ENCODE measurements around the gene FIGNL2. TPM values are rescaled to one million over a fixed set of nuclear protein-coding genes. Genes with fewer than 3 reads are reported as not detected.

The FIGNL2 gene
- total and polyA plus RNA-seq, 2 experiments from 2014 or later, result 1.1 to 5.2 TPM

GRCh38 chr12:51818086-51818485 is 30.4 kb downstream of the FIGNL2 start:
- Histone ChIP-seq H4K20me1 (replicated peaks; ENCODE audit: insufficient read depth) (peaks cover under 1% of the 10 kb centered on the region; the same call in 1 of the 2 replicates), H3K4me2 (no peak overlapping the region), H3K9me2 (ENCODE audit: insufficient read depth) (no peaks in the 10 kb centered on the region), H3K4me1 (ENCODE audit: insufficient read depth) (peaks cover 28% of the 10 kb centered on the region), H3K36me3 (ENCODE audit: insufficient read depth) (no peaks in the 10 kb centered on the region), H3F3A (replicated peaks; ENCODE audit: low read depth) (peaks cover 15% of the 10 kb centered on the region), H3K79me2 (replicated peaks; ENCODE audit: insufficient read depth) (no peaks in the 10 kb centered on the region), H2AFZ (no peak overlapping the region), H3K4me3 (no peak overlapping the region), H3K27me3 (ENCODE audit: insufficient read depth) (peaks cover 73% of the 10 kb centered on the region), H3K27ac (ENCODE audit: low read depth) (no peak overlapping the region)
- no peaks in the 10 kb centered on the region; the same call in 1 of the 3 replicates for H3K9me3 Mint-ChIP-seq
- no peak for ATAC-seq
- H3K36me3 Mint-ChIP-seq (ENCODE audit: low read depth), result no peaks in the 10 kb centered on the region; the same call in 2 of the 3 replicates
- TF ChIP-seq EZH2phosphoT487 (IDR thresholded peaks at IDR 0.05; ENCODE audit: unreplicated experiment) (no peak), STAT1 (IDR thresholded peaks at IDR 0.05; ENCODE audit: unreplicated experiment) (no peak), ETS1 (IDR thresholded peaks at IDR 0.05) (no peak), CTCF (conservative IDR thresholded peaks at IDR 0.05; ENCODE audit: low read depth in 2 of 2) (no peak), ZNF331 (CRISPR knock-in tag; IDR thresholded peaks at IDR 0.05; ENCODE audit: low read depth) (no peak), REST (IDR thresholded peaks at IDR 0.05; ENCODE audit: unreplicated experiment) (no peak), ZNF114 (CRISPR knock-in tag; IDR thresholded peaks at IDR 0.05) (no peak), NANOG (IDR thresholded peaks at IDR 0.05; ENCODE audit: borderline replicate concordance) (no peak), POLR2AphosphoS5 (IDR thresholded peaks at IDR 0.05; ENCODE audit: low read depth) (no peak), ZNF462 (CRISPR knock-in tag; IDR thresholded peaks at IDR 0.05) (no peak), CREB1 (CRISPR knock-in tag; IDR thresholded peaks at IDR 0.05; ENCODE audit: low read depth) (no peak), JUNB (IDR thresholded peaks at IDR 0.05; ENCODE audit: unreplicated experiment) (no peak), EZH2 (IDR thresholded peaks at IDR 0.05; ENCODE audit: low read depth, unreplicated experiment) (no peak)
- DNase-seq (ENCODE audit: low spot score), result no peak
- peaks cover 31% of the 10 kb centered on the region for H3K4me1 Mint-ChIP-seq
- H3K4me3 Mint-ChIP-seq, result no peak overlapping the region
- peaks cover 36% of the 10 kb centered on the region for H3K27me3 Mint-ChIP-seq (ENCODE audit: insufficient read depth, low read depth, poor library complexity)
- no peak overlapping the region for H3K27ac Mint-ChIP-seq
